HG03558 (cell line): ENCODE data around the gene SMIM21.

Experiments used
- ATAC-seq: cut with Tn5 transposase; IDR thresholded peaks from one replicate; pipeline ENCODE4 v1.9.1; 2021; ENCODE audit warnings: moderate number of reproducible peaks; ENCODE audit not compliant: unreplicated experiment; ENCODE audit errors: extremely low read depth

Gene SMIM21

DNA sequence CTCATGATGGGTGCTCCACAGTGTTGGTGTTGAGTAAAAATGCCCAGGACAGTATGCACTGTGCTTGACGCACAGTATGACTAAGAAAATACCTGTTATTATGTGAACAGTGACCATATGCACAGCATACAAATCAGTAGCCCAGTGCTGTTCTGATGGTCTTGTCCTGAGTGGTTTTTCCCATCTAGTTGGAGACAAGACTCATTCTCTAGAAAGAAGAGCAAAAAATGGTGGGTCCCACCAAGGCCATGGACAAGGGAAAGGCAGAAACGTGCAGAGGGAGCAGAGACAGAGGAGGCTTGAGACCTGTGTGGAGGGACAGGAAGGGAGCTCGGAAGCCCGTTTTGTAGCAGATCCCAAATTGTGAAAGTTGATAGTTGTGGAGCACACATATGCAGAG, 987 bp upstream of the SMIM21 start:
- ATAC-seq = no peak

DNA sequence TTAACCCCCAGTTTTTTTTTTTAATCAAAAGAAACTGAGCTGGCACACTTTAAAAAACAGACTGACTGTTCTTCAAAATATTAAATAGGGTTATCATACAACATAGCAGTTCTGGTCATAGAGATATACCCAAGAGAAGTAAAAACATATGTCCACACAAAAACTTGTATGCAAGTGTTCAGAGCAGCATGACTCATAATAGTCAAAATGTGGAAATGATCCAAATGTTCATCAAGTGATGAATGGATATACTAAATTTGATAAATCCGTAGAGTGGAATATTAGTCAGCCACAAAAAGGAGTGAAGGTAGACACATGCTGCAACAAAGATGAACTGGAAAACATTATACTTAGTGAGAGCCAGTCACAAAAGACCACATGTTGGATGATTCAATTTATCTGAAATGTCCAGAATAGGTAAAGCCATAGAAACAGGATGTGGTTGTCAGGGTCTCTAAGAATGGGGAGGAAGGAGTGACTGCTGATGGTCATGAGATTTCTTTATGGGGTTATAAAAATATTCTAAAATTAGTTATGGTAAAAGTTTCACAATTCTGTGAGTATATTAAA, 5.1 kb downstream of the SMIM21 start:
- ATAC-seq = no peak

- no peak for ATAC-seq
Observed at GRCh38 chr18:75421656-75422055, 5.8 kb downstream of the SMIM21 start.

GRCh38 chr18:75418293-75419005, 9.1 kb downstream of the SMIM21 start:
- no peak for ATAC-seq

GRCh38 chr18:75410611-75411010, 16.9 kb downstream of the SMIM21 start:
- ATAC-seq = no peak

- no peak for ATAC-seq
Observed at GRCh38 chr18:75409806-75410205, 17.7 kb downstream of the SMIM21 start.

DNA sequence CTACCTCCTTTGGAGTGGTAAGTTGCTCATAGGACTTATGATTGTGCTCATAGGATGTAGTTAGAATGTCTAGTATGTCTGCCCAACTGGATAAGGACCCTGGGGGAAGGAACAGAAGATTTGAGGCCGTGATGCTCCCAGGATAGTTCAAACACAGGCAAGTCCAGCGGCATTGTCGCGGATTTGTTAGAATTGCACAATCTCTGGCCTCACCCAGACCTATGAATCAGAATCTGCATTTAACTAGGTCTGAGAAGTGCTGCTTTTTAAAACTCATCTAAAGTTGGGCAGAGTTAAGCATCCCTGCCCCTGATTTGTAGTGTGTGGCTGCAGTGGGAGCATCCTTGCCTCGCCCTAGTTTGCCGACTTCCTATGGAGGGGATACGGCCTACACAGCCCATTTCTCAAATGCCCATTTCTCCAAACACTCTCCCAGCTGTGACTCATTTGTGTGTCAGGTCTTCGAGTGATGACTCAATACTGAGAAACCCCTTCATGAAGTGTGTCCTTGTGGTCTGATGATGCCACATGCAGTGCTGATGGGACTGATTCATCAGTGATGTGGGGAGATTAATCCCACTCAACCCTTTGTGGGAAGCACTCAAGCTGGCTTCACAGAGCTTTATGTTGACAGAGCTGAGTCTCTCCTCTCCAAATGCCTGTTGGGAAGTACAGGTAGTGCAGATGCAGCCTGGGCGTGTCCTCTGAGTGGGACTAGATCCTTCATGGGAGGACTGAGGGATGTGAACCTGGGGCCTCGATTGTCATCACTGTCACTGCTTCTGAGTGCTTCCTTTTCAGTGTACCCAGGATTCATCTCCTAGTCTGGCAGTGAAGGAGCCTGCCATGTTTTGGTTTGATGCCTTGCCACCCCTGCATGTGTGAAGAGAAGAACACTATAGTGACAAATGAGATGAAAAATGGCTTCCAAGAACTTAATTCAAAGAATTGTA, 18.7 kb downstream of the SMIM21 start:
- no peak for ATAC-seq

DNA sequence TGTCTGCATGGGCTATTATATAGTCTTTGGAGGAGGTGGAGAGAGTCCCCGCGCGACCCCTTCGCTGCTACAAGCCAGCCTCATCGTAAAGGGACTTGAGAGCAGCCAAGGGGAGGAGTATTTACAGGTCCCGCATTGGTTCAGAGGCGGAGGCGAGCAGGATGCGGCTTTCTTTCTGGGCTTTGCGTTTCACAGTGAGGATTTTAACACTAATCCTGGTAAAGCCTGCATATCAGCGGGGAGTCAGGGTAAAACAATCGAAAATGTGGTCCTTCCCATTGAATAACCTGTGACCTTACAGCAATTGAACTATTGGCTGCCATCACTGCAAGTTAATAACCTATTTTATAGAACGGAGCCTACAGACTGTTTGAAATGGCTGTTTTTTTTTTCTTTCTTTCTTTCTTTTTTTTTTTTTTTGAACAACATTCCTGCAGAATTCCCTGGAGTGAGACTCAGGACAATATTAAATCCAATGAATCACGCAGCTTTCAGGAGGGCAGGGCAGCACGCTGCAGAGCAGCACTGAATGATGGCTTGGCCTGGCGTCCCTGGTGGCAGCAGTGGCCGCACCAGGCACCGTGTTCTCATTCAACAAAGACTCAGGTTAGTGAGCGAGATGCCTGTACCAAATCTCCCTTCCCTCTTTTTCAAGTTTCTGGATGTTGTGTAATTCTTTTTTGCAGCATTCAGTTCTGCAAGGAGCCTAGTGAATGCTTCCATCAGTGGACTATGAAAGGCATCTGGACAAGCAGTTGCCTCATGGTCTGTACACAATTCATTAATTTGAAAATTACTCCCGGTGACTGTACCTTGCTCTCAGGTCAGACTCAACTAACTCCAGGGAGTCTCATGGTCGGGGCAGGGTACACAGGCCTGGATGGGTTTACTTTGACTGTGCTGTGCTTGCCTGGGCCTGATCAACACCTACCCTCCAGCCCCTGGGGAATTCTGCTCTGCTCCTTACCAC, 19.8 kb downstream of the SMIM21 start:
- ATAC-seq = no peak

- ATAC-seq = no peak
Observed at GRCh38 chr18:75406491-75407445, 20.7 kb downstream of the SMIM21 start.

DNA sequence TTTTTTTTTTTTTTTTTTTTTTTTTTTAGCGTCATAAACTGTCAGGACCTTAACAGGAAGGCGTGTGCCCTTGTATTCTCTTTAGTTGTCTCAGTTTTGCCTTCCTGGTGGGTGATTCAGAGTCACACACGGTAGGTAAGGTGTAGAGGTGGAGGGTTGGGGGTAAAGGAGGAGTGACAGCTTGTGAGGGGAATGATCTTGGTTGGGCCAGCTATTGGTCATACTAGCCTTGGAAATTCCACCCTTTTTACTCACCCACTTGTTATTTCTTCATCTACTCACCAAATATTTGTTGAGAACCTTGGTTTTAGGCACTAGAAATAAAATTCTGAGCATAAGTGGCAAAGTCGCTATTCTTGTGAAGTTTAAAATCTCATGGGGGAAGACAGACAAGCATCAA, 22.2 kb downstream of the SMIM21 start:
- no peak for ATAC-seq

DNA sequence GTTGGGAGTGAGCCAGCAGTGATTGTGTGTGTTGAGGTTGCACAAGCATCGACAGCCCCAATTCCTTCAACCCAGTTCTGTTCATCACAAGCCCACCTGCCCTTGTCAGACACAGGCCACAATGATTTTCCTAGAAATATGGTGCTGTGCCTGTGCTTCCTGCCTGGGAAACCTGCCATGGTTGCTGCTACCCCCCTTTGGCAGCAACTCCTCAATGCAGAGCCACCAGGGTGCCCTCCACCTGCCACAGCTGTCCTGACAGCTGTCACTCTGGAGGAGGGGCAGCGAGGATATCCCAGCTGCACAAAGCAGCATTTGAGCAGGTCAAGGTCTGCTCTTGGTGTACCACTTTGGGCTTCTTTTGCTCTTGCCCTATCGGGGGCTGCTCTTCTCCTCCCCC, 27.1 kb downstream of the SMIM21 start:
- no peak for ATAC-seq

DNA sequence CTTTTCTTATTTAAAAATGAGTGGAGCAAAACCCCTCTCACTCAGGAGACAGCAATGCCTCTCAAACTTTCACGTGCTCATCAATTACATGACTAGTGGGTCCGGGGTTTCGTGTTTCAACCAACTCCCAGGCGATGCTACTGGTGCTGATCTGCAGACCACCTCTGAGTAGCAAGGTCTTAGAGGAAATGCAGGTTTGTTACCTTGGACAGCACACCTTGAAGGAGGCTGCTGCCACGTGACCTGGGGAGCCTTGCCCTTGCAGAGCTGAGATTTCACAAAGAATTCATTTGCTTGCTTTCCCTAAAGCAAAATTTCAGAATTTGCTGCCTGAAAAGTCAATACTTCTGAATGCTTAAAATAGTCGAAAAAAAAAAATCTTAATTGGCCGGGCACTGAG, 32.4 kb downstream of the SMIM21 start:
- ATAC-seq = no peak

DNA sequence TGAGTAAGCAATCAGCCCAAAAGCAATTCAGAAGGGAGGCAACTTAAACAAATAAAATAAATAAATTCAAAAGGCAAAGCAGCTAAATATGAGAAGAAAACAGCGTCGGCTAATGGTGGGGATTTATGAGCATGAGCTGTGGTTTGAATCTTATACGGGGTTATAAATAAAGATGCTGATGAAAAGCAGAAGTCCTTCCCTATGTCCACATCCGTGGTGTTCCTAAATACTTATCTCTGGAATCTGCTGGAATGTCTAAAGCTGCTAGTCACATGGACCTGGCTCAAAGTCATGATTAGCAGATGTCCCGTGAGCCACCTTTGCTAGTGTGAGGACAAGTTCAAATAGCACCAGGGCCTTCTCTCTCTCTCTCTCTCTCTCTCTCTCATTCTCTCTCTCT, 33.8 kb downstream of the SMIM21 start:
- no peak for ATAC-seq

DNA sequence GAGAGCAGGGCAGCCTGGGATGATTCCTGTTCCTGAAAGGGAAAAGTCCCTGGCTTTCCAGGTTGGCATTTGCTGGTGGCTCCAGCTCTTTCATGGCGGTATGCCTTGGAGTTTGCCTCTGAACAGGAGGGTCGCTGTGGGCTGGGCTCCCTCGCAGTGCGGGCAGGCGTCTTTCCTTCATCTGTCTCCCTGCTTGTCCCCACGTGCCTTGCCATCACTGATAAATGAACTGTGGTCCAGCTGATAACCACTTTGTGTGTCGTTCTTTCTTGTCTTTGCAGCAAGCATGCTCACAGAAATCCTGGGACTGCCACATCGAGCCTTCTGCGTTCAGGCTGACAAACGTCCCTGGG, 35.3 kb downstream of the SMIM21 start:
- ATAC-seq = no peak

DNA sequence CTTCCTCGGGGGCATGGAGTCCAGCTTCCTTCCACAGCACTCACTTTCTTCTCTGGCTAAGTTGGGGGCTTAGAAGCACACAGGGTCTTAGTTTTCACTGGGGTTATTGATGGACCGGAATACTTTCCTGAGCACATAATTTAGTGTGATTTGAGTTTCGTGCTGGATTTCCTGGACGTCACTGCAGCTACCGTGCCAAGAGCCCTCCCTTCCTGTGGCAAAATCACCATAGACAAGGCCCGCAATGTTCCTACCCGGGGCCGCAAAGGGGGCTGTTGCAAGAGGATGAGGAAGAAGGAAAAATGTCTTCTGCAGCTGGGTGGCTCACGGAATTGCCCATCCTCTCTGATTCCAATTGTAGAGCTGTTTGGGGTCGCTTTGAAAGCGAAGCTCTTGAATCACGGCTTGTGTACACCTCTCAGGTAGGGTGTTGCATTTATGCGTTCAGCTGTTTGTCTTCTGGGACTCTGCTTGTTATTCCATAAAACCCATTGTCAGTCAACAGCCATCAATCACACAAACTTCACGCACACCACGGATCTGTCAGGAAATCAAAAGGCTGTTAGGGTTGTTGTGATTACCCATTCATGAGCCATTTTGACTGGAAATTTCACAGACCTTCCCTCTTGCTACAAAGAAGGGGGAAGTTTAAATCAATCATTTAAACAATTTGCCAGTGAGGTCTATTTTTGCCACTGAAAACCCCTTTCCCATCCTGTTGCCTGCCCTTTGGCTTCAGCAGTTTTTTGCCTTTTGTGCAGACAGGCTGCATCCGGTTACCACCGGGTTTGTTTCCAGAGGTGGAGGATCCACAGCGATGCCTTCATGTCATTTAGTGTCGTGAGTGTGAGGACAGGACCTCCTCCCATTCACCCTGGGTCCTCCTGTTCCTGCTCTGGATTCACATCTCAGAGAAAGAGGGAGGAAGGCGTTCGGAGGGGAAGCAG, 36.0 kb downstream of the SMIM21 start:
- ATAC-seq = no peak

- no peak for ATAC-seq
Observed at GRCh38 chr18:75390854-75391253, 36.6 kb downstream of the SMIM21 start.

- no peak for ATAC-seq
Observed at GRCh38 chr18:75384144-75384543, 43.4 kb downstream of the SMIM21 start.
